Gastroesophageal sphincter (tissue), 4 donors: ENCODE results near the gene EPRS1. TPM values are rescaled to one million over a fixed set of nuclear protein-coding genes. Genes with fewer than 3 reads are reported as not detected.
A peak's percentile ranks its signal among the peaks of the same experiment; 100 is the strongest.

Experiments used
- ATAC-seq: fragments of 150-250 bp; one replicate; pipeline ENCODE4 v1.9.1; 2016; ENCODE audit warnings: mild to moderate bottlenecking, moderate library complexity
- H3K27ac ChIP-seq, 4 donors: fragments of 200-600 bp; sonication (generic) in 3 of 4; 1 replicate in 3 of 4; 2 replicates in 1 of 4; pipeline ENCODE4 v1.5.1; 2016 to 2019
- H3K27me3 ChIP-seq: fragments of 200-600 bp; sonication (generic); one replicate; pipeline ENCODE4 v1.5.1; 2019
- H3K36me3 ChIP-seq, 2 donors: fragments of 200-600 bp; sonication (generic); one replicate each; pipeline ENCODE4 v1.5.1; 2019; ENCODE audit warnings: control low read depth in 1 of 2
- H3K4me1 ChIP-seq, 3 donors: fragments of 200-600 bp; sonication (generic); 1 replicate in 2 of 3; 2 replicates in 1 of 3; pipeline ENCODE4 v1.5.1; 2016 to 2019; ENCODE audit warnings: control low read depth in 2 of 3
- H3K4me3 ChIP-seq, 2 donors: fragments of 200-600 bp; sonication (generic); one replicate each; pipeline ENCODE4 v1.5.1; 2019; ENCODE audit warnings: mild to moderate bottlenecking in 1 of 2, moderate library complexity in 1 of 2
- H3K9me3 ChIP-seq, 3 donors: fragments of 200-600 bp; sonication (generic); one replicate each; pipeline ENCODE4 v1.5.1; 2017 to 2019; ENCODE audit warnings: control low read depth in 2 of 3
- CTCF ChIP-seq, 4 experiments: fragments of 200-600 bp in 2 of 4; fragments of 450-650 bp in 2 of 4; sonication (generic) in 1 of 4; IDR thresholded peaks; one replicate each; pipeline ENCODE4 v1.5.1; 2017 to 2019; ENCODE audit warnings: antibody characterized with exemption in 4 of 4, mild to moderate bottlenecking in 2 of 4, moderate library complexity in 2 of 4
- EP300 ChIP-seq: sonication (generic); formaldehyde crosslinking; IDR thresholded peaks from one replicate; pipeline ENCODE4 v1.6.1; 2017; ENCODE audit warnings: antibody characterized with exemption, mild to moderate bottlenecking
- POLR2A ChIP-seq, 2 donors: fragments of 450-650 bp; IDR thresholded peaks; one replicate each; pipeline ENCODE4 v1.6.1; 2017; ENCODE audit warnings: antibody characterized with exemption in 2 of 2, mild to moderate bottlenecking in 2 of 2, moderate library complexity in 1 of 2
- POLR2AphosphoS5 ChIP-seq: sonication (generic); formaldehyde crosslinking; IDR thresholded peaks from one replicate; pipeline ENCODE4 v1.6.1; 2017; ENCODE audit warnings: antibody characterized with exemption
- WGBS, 2 donors: methylation state at CpG; one replicate each; pipeline ENCODE4 v1.1.5; 2018; ENCODE audit warnings: low coverage in 1 of 2; 5-methylcytosine and 5-hydroxymethylcytosine counted together
- total RNA-seq, 4 donors: library from RNA; depleted of rRNA; stranded (reverse); fragments of >200 nt; gene quantifications; one replicate each; pipeline ENCODE4 v1.1.0, GENCODE V29; 2016

The EPRS1 gene
- total RNA-seq, 4 donors from 2014 or later, result 39.2 to 51.6 (median 42.0) TPM

GRCh38 chr1:220045356-220046051 is 801 bp downstream of the EPRS1 start:
- WGBS, 2 donors, result 22 to 25% methylated on average over 13 to 17 of the region's 17 CpGs
- Histone ChIP-seq H3K4me3 (peak overlapping the region; percentile 67 to 93), H3K27me3 (no peaks in the 10 kb centered on the region), H3K27ac (peak overlapping the region; percentile 70 to 94 (median 89)), H3K9me3 (no peaks in the 10 kb centered on the region), H3K36me3 (peaks cover 0 to 16% of the 10 kb centered on the region in 2 donors), H3K4me1 (peaks cover 0 to 32% (median 5%) of the 10 kb centered on the region in 3 donors)
- ATAC-seq, result no peak
- TF ChIP-seq EP300, result no peak
- no peak for TF ChIP-seq POLR2A (IDR thresholded peaks at IDR 0.05)
- TF ChIP-seq POLR2AphosphoS5, result no peak
- TF ChIP-seq CTCF (IDR thresholded peaks at IDR 0.05), result no peak

- Histone ChIP-seq H3K4me3 (peak overlapping the region in 1 of 2 donors; percentile 67), H3K4me1 (peaks cover 0 to 32% (median 5%) of the 10 kb centered on the region in 3 donors), H3K36me3 (peaks cover 0 to 23% of the 10 kb centered on the region in 2 donors), H3K27ac (peak overlapping the region in 3 of 4 donors; percentile 88 to 94 (median 90)), H3K9me3 (no peaks in the 10 kb centered on the region), H3K27me3 (no peaks in the 10 kb centered on the region)
- 75 to 77% methylated on average over 4 of the region's 4 CpGs for WGBS, 2 donors
- TF ChIP-seq CTCF (IDR thresholded peaks at IDR 0.05), result no peak
- no peak for TF ChIP-seq EP300
- no peak for TF ChIP-seq POLR2AphosphoS5
- no peak for TF ChIP-seq POLR2A (IDR thresholded peaks at IDR 0.05)
- ATAC-seq, result no peak
These were observed 1.5 kb downstream of the EPRS1 start for GRCh38 chr1:220044678-220045355.

GRCh38 chr1:220043646-220044045 is 2.7 kb downstream of the EPRS1 start:
- TF ChIP-seq POLR2A (IDR thresholded peaks at IDR 0.05), result no peak
- no peak for TF ChIP-seq POLR2AphosphoS5
- TF ChIP-seq EP300, result no peak
- no peak for TF ChIP-seq CTCF (IDR thresholded peaks at IDR 0.05)
- WGBS, 2 donors, result 70 to 79% methylated on average over 2 of the region's 2 CpGs
- Histone ChIP-seq H3K9me3 (no peaks in the 10 kb centered on the region), H3K27ac (no peak overlapping the region), H3K36me3 (peaks cover 0 to 34% of the 10 kb centered on the region in 2 donors), H3K4me1 (peaks cover 0 to 32% (median 5%) of the 10 kb centered on the region in 3 donors), H3K4me3 (no peak overlapping the region), H3K27me3 (no peaks in the 10 kb centered on the region)
- ATAC-seq, result no peak

DNA sequence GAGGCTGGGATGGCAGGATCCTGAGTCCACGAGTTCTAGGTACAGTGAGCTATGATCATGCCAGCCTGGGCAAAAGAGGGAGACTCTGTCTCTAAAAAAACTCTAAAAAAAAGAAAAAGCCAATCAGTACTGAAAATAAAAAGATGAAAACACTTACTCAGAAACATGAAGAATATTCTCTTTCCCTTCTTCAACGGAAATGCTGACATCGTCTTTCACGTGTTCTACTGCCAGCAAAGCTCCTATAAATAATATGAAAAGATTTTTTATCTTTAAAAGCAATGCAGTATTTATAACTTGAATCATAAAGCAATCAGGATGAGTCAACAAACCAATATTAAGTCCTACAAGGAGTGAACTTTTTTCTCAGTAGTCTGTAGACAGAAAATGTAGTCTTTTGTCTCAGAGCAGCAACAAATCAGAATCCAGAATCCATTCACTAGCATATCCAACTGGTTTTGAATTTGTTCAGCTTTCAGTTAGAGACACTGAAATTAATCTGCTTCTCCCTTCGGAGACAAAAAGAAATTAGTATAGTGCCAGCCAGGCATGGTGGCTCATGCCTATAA is 6.2 kb downstream of the EPRS1 start:
- H3K27me3 ChIP-seq, result no peaks in the 10 kb centered on the region
- TF ChIP-seq POLR2AphosphoS5, result no peak
- no peak for TF ChIP-seq CTCF (IDR thresholded peaks at IDR 0.05)
- TF ChIP-seq POLR2A (IDR thresholded peaks at IDR 0.05), result no peak
- TF ChIP-seq EP300, result no peak
- no peak for ATAC-seq
- H3K36me3 ChIP-seq, result peaks cover 0 to 51% of the 10 kb centered on the region in 2 donors
- H3K27ac ChIP-seq, result no peak overlapping the region
- peaks cover 0 to 19% (median 2%) of the 10 kb centered on the region in 3 donors for H3K4me1 ChIP-seq
- H3K9me3 ChIP-seq, result no peaks in the 10 kb centered on the region
- no peak overlapping the region for H3K4me3 ChIP-seq
- WGBS, 2 donors, result 73 to 90% methylated on average over 5 of the region's 5 CpGs
